Endothelial cell of umbilical vein (primary cell): ENCODE measurements around the gene OAS2. TPM values are rescaled to one million over a fixed set of nuclear protein-coding genes. Genes with fewer than 3 reads are reported as not detected.

Source experiments
- BruUV-seq: library from RNA; stranded (reverse); fragments of 400-500 nt; replicated peaks from 2 replicates; lab custom pipeline; 2021; lab: Mats Ljungman, UMichigan
- CTCF ChIA-PET: fragments of 300-600, 350-600 bp; sonication (Branson Sonifier 250); formaldehyde crosslinking; loops from one replicate; lab custom pipeline; 2021; ENCODE audit warnings: antibody characterized with exemption, inconsistent platforms; lab: Charles Lee
- POLR2A ChIA-PET: fragments of 300-600, 350-600 bp; sonication (Branson Sonifier 250); formaldehyde crosslinking; loops from one replicate; lab custom pipeline; 2021; ENCODE audit warnings: antibody characterized with exemption, inconsistent platforms; lab: Charles Lee
- DNase-seq: peaks from one replicate; pipeline ENCODE4 v3.0.0-alpha.2; 2011; ENCODE audit warnings: low read depth, low spot score
- FAIRE-seq: peaks from 2 replicates; lab custom pipeline; 2011; peaks lifted over from hg19 to GRCh38; lab: Jason Lieb, UNC
- H2AFZ ChIP-seq: 2 replicates; pipeline ENCODE4 v1.6.0; 2012; ENCODE audit warnings: low read depth, low read length, control low read depth, inconsistent platforms
- H3K27ac ChIP-seq: 2 replicates; pipeline ENCODE4 v1.5.1; 2011; ENCODE audit warnings: low read depth, mild to moderate bottlenecking, control low read depth, low read length, moderate library complexity; ENCODE audit not compliant: insufficient read depth
- H3K27me3 ChIP-seq, 2 experiments: 2 replicates each; pipeline versions ENCODE4 v1.6.0 to v1.6.1; 2011; ENCODE audit warnings: low read length in 2 of 2, mixed read lengths in 1 of 2; ENCODE audit not compliant: control insufficient read depth in 2 of 2, insufficient read depth in 2 of 2
- H3K36me3 ChIP-seq, 2 experiments: 2 replicates in 1 of 2; 3 replicates in 1 of 2; pipeline ENCODE4 v1.5.1; 2011; ENCODE audit warnings: low read length in 2 of 2, mild to moderate bottlenecking in 1 of 2, moderate library complexity in 1 of 2; ENCODE audit not compliant: control insufficient read depth in 2 of 2, insufficient read depth in 2 of 2; ENCODE audit errors: extremely low read depth in 1 of 2
- H3K4me1 ChIP-seq: 3 replicates; pipeline ENCODE4 v1.5.1; 2011; ENCODE audit warnings: mild to moderate bottlenecking, low read length; ENCODE audit not compliant: control insufficient read depth, insufficient read depth; ENCODE audit errors: extremely low read depth
- H3K4me2 ChIP-seq: 2 replicates; pipeline ENCODE4 v1.6.1; 2011; ENCODE audit warnings: low read length, control low read depth, mixed read lengths; ENCODE audit not compliant: insufficient read depth
- H3K4me3 ChIP-seq, 3 experiments: fragments of 200-600 bp in 1 of 3; sonication (generic), shearing (Covaris generic) in 1 of 3; replicated peaks in 1 of 3; 2 replicates each; pipeline ENCODE4 v1.5.1; 2011 to 2016; ENCODE audit warnings: control low read depth in 3 of 3, low read length in 3 of 3, mild to moderate bottlenecking in 2 of 3, inconsistent platforms in 1 of 3, low read depth in 1 of 3, moderate library complexity in 1 of 3; ENCODE audit not compliant: insufficient read depth in 1 of 3
- H3K79me2 ChIP-seq: 2 replicates; pipeline ENCODE4 v1.6.0; 2012; ENCODE audit warnings: low read length, inconsistent platforms; ENCODE audit not compliant: control insufficient read depth, insufficient read depth
- H3K9ac ChIP-seq: replicated peaks from 2 replicates; pipeline ENCODE3; 2011; ENCODE audit warnings: low read length, control low read depth; ENCODE audit not compliant: insufficient read depth; ENCODE audit errors: extremely low read depth
- H3K9me1 ChIP-seq: replicated peaks from 3 replicates; pipeline ENCODE4 v1.6.0; 2011; ENCODE audit warnings: mild to moderate bottlenecking, low read length; ENCODE audit not compliant: control insufficient read depth, insufficient read depth; ENCODE audit errors: extremely low read depth
- H3K9me3 ChIP-seq: replicated peaks from 2 replicates; pipeline ENCODE4 v1.5.1; 2012; ENCODE audit warnings: low read length, inconsistent platforms; ENCODE audit not compliant: control insufficient read depth, insufficient read depth
- H4K20me1 ChIP-seq: replicated peaks from 2 replicates; pipeline ENCODE3; 2011; ENCODE audit warnings: mild to moderate bottlenecking, low read length; ENCODE audit not compliant: control insufficient read depth, insufficient read depth; ENCODE audit errors: extremely low read depth
- CTCF ChIP-seq, 2 donors: IDR thresholded peaks; 1 replicate in 1 of 2; 2 replicates in 1 of 2; pipeline ENCODE4 v1.5.1; 2011; ENCODE audit warnings: low read length in 2 of 2, mild to moderate bottlenecking in 2 of 2, moderate library complexity in 2 of 2, control low read depth in 1 of 2, inconsistent platforms in 1 of 2, low read depth in 1 of 2; ENCODE audit not compliant: insufficient read depth in 1 of 2; ENCODE audit errors: extremely low read depth in 1 of 2
- MAX ChIP-seq: IDR thresholded peaks from 2 replicates; pipeline ENCODE4 v1.6.1; 2011; ENCODE audit not compliant: insufficient read depth, insufficient read length
- POLR2AphosphoS5 ChIP-seq: IDR thresholded peaks from 2 replicates; pipeline ENCODE4 v1.6.1; 2012; ENCODE audit warnings: low read depth, mild to moderate bottlenecking, control low read depth, low read length, moderate library complexity; ENCODE audit not compliant: insufficient read depth
- dilution Hi-C: fragments of 300-500 bp; cut with MboI; formaldehyde crosslinking; loops from one replicate; pipeline ENCODE4 v1.15.0; 2019; ENCODE audit warnings: low sequenced_read_pairs; ENCODE audit not compliant: extremely low pct_ligation_motif_present
- intact Hi-C: fragments of 100-400 bp; cut with micrococcal nuclease; formaldehyde crosslinking; loops from one replicate; pipeline ENCODE4 v1.10.0; 2022
- polyA plus RNA-seq, 4 experiments: library from polyadenylated mRNA; depleted of rRNA in 3 of 4; stranded (reverse) in 3 of 4; unstranded in 1 of 4; fragments of >200 nt; gene quantifications; 2 replicates each; pipeline versions ENCODE4 v1.2.1 to v1.2.3, GENCODE V29; 2011 to 2012; ENCODE audit warnings: missing spikeins in 1 of 4
- total RNA-seq: library from RNA; stranded (reverse); gene quantifications from 2 replicates; pipeline ENCODE4 v1.2.3, GENCODE V29; 2021

OAS2 gene
- total and polyA plus RNA-seq, 2 donors (not counting 3 experiments of a cell fraction or from before 2014, with no cell fraction given) = 1.3 to 3.1 TPM

DNA sequence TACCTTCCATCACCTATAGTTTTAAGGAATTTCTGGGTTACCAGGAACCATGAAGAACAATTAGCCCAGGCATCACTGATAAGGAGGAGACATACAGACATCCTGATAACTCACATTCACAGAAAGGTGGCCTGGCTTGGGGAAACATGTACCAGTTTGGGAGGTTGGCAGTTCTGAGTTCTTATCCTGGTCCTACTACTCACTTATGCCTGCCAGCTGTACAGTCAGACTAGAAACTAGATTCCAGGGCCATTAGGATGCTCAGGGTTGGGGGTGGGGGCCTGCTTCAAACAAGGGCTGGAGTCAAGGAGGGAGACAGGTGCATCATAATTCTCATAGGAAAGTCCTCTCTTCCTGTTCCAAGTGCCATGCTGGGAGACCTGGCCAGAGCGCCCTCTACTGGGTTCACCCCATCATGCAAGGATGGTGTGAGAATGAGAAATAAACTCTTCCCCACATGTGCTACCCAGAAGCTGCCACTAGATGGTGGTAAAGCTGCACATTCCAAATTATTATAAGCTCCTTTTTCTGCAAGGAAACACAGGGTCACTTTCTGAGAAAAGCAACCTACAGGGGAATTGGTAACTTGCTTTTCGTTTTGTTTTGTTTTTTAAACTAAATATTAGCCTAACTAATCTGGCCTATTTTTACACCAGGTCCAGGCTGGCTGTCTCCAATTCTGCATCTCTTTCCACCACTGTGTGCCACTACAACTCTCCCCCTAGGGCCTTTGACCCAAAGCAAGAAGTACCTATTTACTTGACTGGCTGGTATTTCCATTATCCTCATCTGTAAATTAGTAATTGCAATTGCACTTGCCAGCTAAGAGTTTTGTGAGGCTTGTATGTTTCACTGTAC, 14.5 kb downstream of the OAS2 start:
- ChIA-PET POLR2A (interaction anchor here (1.2 to 1.3 kb wide), 2 partner anchors 14 to 26 kb away, joined by 4 to 6 read pairs; no protein-coding TSS in a partner anchor), CTCF (interaction anchor here (0.6 to 6.4 kb wide), 88 partner anchors 8 to 433 kb away, joined by 3 to 177 read pairs (median 5); partner anchors contain the start of genes OAS1, OAS2, OAS3 and RASAL1)

More for the DNA sequence above, 14.5 kb downstream of the OAS2 start:
- intact Hi-C loops = loop anchor here (1.0 kb wide), 6 partner anchors 39 to 182 kb away; no protein-coding TSS in a partner anchor
- Histone ChIP-seq H3K79me2 (no peaks in the 10 kb centered on the region), H3K9ac (no peak overlapping the region), H2AFZ (no peak overlapping the region), H4K20me1 (no peaks in the 10 kb centered on the region), H3K36me3 (no peaks in the 10 kb centered on the region), H3K9me3 (no peaks in the 10 kb centered on the region), H3K4me3 (no peak overlapping the region), H3K27me3 (peaks cover 0 to under 1% of the 10 kb centered on the region in 2 experiments), H3K4me1 (no peaks in the 10 kb centered on the region), H3K9me1 (no peaks in the 10 kb centered on the region), H3K4me2 (no peak overlapping the region), H3K27ac (no peak overlapping the region)
- peak; percentile 90 for FAIRE-seq
- peak; percentile 77 for DNase-seq
- dilution Hi-C loops = no loop called here
- BruUV-seq = no TSS peak
- TF ChIP-seq MAX (peak; percentile 46), POLR2AphosphoS5 (no peak), CTCF (IDR thresholded peaks at IDR 0.05; ENCODE audit: extremely low read depth in 1 of 2, insufficient read depth in 1 of 2, low read depth in 1 of 2, low read length in 2 of 2) (peak; percentile 92 to 99)
